SIG-M5 treated with dmso at 0.1 percent for 504 hours (cell line): ENCODE data around the gene UGT1A7.

Source experiments
- DNase-seq: peaks from one replicate; lab custom pipeline; 2025; ENCODE audit not compliant: unreplicated experiment; lab: John Stamatoyannopoulos, UW

UGT1A7 gene

DNA sequence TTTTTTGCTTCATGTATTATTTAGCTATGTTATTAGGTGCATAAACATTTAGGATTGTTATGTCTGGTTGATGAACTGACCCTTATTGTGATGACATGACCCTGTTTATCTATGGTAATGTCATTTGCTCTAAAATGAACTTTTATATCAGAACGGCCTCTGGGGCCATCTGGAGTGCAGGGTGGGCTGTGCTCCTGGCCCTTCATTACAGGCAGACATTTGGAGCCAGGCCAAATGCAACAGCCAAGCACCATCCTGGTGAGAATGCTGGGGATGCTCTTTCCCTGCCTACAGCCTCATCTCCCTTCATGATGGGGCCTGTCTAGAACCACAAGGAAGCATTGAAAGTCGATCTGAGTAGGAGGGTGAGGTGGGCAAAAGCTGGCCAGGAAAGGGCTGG lies 134.6 kb downstream of the UGT1A7 start:
- no peak for DNase-seq

DNA sequence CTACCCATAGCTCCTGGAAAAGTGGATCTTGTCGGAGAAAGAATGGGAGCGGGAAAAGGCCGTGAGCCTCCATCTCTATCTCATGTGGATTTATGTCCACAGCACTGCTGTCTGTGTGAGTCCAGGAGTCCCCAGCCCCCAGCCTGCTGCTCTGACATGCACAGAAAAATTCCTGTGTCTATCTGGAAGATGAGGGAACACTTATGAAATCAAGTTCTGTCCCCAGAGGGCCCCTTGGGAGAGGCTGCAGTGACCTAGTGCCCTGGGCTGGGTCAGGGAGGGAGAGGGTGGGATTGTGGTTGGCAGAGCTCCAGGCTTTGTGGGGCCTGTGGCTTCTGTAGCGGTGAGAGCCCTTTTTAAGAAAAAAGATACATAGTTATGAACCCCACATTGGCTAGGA lies 135.1 kb downstream of the UGT1A7 start:
- DNase-seq, result no peak

DNA sequence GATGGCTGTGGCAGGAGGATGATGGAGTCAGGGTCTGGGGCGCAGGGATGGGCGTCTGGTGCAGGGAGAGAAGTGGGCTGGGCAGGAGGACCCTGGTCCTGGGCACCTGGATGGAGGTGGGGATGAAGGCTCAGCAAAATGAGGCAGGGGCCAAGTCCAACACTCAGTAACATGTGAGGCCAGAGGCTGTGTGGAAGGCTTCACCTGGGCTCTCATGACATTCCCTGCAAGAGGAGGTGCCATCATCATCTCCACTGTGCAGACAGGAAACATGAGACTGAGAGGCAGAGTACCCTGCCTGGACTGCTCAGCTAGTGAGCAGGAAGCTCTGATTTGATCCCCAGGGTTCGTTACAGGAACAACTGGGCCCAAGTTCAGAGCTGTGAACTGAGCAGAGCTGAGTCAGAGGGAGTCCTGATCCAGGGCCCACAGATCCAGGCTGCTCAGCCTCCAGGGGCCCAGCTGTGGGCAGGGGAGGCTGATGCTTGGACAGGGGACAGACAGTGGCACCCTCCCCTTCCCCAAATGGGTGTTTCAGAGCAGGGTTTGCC lies 135.7 kb downstream of the UGT1A7 start:
- no peak for DNase-seq

DNA sequence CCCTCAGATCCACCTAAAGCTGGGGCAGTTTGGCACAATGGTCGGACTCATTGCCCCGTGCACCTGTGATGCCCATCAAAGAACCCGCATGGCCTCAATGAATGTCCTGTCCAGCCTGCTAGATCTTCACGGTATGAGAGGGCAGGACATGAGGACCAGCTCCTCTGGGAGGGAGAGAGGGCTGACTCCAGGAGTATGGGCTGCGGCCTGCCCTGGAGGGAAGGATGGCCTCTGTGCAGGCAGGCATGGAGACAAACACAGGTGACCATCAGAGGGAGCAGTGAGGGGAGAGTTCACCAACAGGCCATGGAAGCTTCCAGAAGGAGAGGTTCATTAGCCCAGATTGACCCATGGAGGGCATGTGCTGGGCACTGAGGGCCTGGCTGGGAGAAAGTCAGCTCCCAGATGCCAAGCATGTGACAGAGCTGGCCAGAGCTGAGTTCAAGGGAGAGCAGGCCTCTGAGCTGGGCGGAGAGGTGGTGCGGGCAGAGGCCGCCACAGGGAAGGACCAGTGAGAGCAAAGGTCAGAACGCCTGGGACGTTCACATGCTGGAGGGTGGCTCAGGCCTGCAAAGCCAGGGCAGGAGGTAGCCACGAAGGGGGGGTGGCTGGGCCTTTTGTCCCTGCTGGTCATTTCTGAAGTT lies 136.4 kb downstream of the UGT1A7 start:
- no peak for DNase-seq

- DNase-seq, result no peak
Measured at GRCh38 chr2:233818639-233819621, 137.2 kb downstream of the UGT1A7 start.

DNA sequence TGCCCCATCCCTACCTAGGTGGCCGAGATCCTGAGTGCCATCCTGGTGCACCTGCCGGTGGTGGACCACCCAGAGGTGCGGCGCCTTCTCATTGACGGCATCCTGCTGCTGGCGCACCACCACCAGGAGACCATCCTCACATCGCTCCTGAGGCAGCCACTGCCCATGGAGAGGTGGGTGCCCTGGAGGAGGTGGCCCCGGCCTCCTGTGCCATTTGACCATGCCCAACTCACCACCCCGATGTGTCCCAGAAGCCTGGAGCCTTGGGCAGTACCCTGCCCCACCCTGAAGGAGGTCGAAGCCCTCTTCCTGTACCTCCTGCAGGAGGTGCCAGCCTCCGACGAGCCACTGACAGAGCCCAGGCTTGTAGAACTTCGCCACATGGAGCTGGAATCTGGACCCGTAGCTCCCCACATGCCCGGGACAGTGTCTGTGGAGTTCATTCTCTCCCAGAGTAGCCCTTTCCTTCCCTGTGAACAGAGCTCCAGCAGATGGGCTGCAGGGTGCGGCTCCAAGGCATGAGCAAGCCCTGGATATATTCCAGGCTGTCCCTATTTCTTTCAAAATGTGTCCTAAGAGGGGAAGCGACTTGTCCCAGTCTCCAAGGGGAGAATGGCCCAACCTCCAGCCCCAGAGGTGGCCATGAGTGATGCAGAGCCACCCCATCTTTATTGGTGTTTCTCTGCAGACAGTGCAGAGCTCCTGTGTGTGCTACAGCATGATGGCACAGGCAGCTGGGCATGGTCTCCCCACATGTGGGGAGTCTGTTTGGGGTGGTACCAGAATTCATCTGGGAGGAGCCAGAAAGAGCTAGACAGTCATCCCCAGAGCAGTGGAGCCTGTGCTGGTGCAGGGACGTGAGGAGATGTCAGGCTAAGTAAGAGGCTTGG lies 138.4 kb downstream of the UGT1A7 start:
- DNase-seq, result no peak

DNA sequence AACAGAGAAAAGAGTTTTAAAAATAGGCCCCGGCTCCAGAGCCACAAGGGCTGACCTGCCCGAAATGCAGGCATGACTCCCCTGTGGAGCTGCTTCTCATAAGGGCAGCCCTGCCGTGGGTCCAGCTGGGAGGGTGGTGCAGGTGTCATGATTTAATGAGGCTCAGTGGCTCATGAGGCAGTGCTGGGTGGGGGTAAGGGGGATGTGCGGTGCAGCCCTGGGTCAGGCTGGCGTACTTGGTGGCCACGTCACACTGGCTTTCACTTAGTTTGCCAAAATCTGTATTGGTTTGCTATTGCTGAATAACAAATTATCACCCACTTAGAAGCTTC lies 139.0 kb downstream of the UGT1A7 start:
- no peak for DNase-seq

GRCh38 chr2:233821196-233821595 lies 139.5 kb downstream of the UGT1A7 start:
- DNase-seq, result no peak

GRCh38 chr2:233821709-233822100 lies 140.0 kb downstream of the UGT1A7 start:
- DNase-seq, result no peak

DNA sequence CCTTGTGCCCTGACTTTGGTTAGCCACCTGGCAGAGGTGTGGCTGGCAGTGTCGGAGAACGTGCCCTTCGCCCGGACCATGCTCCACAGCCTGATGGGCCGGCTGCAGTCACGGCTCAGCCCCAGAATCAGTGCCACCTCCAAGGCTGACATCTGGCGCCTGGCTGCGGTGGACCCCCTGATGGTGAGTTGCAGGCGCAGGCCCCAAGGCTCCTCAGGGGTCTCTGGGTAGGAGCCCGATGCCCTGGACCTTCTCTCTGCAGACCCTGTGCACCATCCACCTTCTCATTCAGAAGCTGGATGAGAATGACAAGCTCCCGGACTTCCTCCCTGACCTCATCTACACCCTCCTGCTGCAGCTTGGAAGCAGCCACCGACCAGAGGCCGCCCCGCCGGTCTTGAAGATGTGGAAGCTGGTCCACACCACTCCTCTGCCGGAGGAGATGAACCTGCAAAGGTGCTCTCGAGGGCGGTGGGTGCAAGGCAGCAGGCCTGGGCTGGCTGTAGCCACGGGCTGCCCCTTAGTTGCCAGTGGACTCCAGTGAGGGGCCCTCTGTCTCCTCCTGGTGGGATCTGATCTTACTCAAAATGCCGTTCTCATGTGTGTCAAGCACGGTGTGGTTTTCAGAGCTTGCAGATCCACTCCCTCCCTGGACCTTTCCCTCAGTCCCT lies 140.5 kb downstream of the UGT1A7 start:
- no peak for DNase-seq
